ENCODE results near the gene TRERF1. TPM values are rescaled to one million over a fixed set of nuclear protein-coding genes. Genes with fewer than 3 reads are reported as not detected.
A peak's percentile ranks its signal among the peaks of the same experiment; 100 is the strongest.

Gene TRERF1
- total RNA-seq, 4 donors from 2014 or later, result 2.5 to 8.0 (median 3.4) TPM

DNA sequence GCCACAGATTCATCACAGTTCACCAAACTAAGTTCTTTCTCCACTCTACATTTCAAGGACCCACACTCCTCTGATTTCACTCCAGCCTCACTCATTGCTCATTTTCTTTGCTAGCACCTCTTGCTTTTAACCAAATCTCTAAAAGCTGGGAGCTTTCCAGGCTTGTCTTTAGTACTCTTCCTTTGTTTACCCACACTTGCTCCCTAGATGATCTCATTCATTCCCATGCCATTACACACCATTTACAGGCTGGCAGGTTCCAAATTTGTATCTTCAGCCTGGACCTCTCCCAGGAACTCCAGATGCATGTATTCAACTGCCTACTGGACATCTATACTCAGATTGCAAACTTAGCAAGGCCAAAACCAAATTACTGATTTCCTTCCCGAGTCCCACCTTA is 251.7 kb downstream of the TRERF1 start:
- Histone ChIP-seq H3K4me1 (peaks cover 0 to 7% (median 3%) of the 10 kb centered on the region in 4 donors), H3K27me3 (no peaks in the 10 kb centered on the region), H3K9me3 (no peaks in the 10 kb centered on the region), H3K4me3 (no peak overlapping the region), H3K36me3 (no peaks in the 10 kb centered on the region), H3K27ac (peak overlapping the region; percentile 26 to 62 (median 38))
- no peak for DNase-seq
- 67 to 68% methylated on average over 1 of the region's 1 CpG for WGBS, 2 donors (ENCODE audit: low coverage in 1 of 2)
- intact Hi-C loops (cut with DNase I; ENCODE audit: low total_unique reads), result no loop called here
- in situ Hi-C loops (cut with MboI; ENCODE audit: low pct_ligation_motif_present in 1 of 4, low pct_unique_long_range_greater_than_20kb in 1 of 4, low sequenced_read_pairs in 3 of 4), result loop anchor here in 2 of 4 donors (25.0 kb wide), 2 partner anchors 263 to 288 kb away; partner anchors contain the start of genes BYSL (in 1 of the 2), CCND3 (in 1 of the 2) and MED20 (in 1 of the 2)
- TF ChIP-seq POLR2AphosphoS5 (IDR thresholded peaks at IDR 0.05), result peak in 2 of 3 donors; percentile 30 to 61
- no peak for TF ChIP-seq EP300 (IDR thresholded peaks at IDR 0.05; ENCODE audit: low read depth)

- in situ Hi-C loops (cut with MboI; ENCODE audit: low pct_ligation_motif_present in 1 of 4, low pct_unique_long_range_greater_than_20kb in 1 of 4, low sequenced_read_pairs in 3 of 4), result no loop called here
- peak overlapping the region in 2 of 4 donors; percentile 29 to 62 for H3K27ac ChIP-seq
These were observed 252.4 kb downstream of the TRERF1 start for GRCh38 chr6:42199106-42199981.

DNA sequence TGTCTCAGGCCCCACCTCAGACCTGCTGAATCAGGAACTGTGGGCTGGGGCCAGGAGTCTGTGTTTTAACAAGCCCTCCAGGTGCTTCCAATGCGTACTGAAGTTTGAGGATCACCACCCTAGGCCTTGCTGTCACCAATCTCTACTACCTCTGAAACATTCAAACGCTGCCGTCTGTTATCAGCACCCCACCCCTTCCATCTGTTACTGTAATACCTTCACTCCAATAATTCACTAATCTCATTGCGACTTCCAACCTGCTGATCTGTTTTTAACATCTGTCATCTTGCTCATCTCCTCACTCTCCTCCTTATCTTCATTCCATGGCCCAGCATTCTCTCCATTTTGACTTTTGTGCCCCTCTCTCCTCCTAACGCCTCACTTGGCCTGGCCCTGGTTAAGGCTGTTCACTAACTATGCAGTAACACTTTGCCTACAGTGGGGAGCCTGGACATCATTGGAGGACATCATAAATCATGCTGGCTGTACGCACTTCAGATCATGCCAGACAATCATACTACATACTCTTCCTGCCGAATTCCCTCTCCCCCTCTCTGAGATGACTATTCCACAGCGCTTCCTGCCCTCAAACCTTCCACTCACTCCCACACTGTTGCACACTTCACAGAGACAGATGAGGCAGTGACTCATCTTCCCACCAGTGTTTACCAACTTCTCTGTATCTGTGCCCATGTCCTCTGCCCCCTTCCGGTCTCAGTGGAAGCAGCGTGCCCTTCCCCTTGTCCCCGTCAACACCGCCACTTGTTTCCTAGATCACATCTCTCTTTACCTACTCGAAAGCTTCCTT is 254.0 kb downstream of the TRERF1 start:
- Histone ChIP-seq H3K36me3 (no peaks in the 10 kb centered on the region), H3K27ac (peak overlapping the region in 1 of 4 donors; percentile 29), H3K4me3 (no peak overlapping the region), H3K9me3 (no peaks in the 10 kb centered on the region), H3K4me1 (no peaks in the 10 kb centered on the region), H3K27me3 (no peaks in the 10 kb centered on the region)
- 71 to 78% methylated on average over 11 to 13 of the region's 13 CpGs for WGBS, 2 donors (ENCODE audit: low coverage in 1 of 2)
- in situ Hi-C loops (cut with MboI; ENCODE audit: low pct_ligation_motif_present in 1 of 4, low pct_unique_long_range_greater_than_20kb in 1 of 4, low sequenced_read_pairs in 3 of 4) (no loop called here), intact Hi-C loops (cut with DNase I; ENCODE audit: low total_unique reads) (no loop called here)
- no peak for DNase-seq
- TF ChIP-seq, protein P1, sequence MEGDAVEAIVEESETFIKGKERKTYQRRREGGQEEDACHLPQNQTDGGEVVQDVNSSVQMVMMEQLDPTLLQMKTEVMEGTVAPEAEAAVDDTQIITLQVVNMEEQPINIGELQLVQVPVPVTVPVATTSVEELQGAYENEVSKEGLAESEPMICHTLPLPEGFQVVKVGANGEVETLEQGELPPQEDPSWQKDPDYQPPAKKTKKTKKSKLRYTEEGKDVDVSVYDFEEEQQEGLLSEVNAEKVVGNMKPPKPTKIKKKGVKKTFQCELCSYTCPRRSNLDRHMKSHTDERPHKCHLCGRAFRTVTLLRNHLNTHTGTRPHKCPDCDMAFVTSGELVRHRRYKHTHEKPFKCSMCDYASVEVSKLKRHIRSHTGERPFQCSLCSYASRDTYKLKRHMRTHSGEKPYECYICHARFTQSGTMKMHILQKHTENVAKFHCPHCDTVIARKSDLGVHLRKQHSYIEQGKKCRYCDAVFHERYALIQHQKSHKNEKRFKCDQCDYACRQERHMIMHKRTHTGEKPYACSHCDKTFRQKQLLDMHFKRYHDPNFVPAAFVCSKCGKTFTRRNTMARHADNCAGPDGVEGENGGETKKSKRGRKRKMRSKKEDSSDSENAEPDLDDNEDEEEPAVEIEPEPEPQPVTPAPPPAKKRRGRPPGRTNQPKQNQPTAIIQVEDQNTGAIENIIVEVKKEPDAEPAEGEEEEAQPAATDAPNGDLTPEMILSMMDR (IDR thresholded peaks at IDR 0.05), result no peak
- TF ChIP-seq POLR2AphosphoS5 (IDR thresholded peaks at IDR 0.05), result no peak
- TF ChIP-seq POLR2A (IDR thresholded peaks at IDR 0.05), result no peak
- no peak for TF ChIP-seq EP300 (IDR thresholded peaks at IDR 0.05; ENCODE audit: low read depth)

More at GRCh38 chr6:42199106-42199981, 252.4 kb downstream of the TRERF1 start:
- Histone ChIP-seq H3K9me3 (no peaks in the 10 kb centered on the region), H3K4me1 (peaks cover 0 to 3% (median under 1%) of the 10 kb centered on the region in 4 donors), H3K4me3 (no peak overlapping the region), H3K36me3 (no peaks in the 10 kb centered on the region), H3K27me3 (no peaks in the 10 kb centered on the region)
- intact Hi-C loops (cut with DNase I; ENCODE audit: low total_unique reads), result no loop called here
- DNase-seq, result no peak
- 91 to 93% methylated on average over 5 of the region's 5 CpGs for WGBS, 2 donors (ENCODE audit: low coverage in 1 of 2)
- TF ChIP-seq, protein P1 (IDR thresholded peaks at IDR 0.05), result no peak

GRCh38 chr6:42195415-42195814 is 256.3 kb downstream of the TRERF1 start:
- no peak for DNase-seq
- Histone ChIP-seq H3K36me3 (no peaks in the 10 kb centered on the region), H3K27ac (no peak overlapping the region), H3K27me3 (no peaks in the 10 kb centered on the region), H3K4me1 (no peaks in the 10 kb centered on the region), H3K4me3 (no peak overlapping the region), H3K9me3 (no peaks in the 10 kb centered on the region)
- no peak for TF ChIP-seq EP300 (IDR thresholded peaks at IDR 0.05; ENCODE audit: low read depth)
- TF ChIP-seq POLR2AphosphoS5 (IDR thresholded peaks at IDR 0.05), result no peak
- no peak for TF ChIP-seq POLR2A (IDR thresholded peaks at IDR 0.05)
- TF ChIP-seq, protein P1 (IDR thresholded peaks at IDR 0.05), result no peak
- 63 to 73% methylated on average over 1 to 4 of the region's 4 CpGs for WGBS, 2 donors (ENCODE audit: low coverage in 1 of 2)
- in situ Hi-C loops (cut with MboI; ENCODE audit: low pct_ligation_motif_present in 1 of 4, low pct_unique_long_range_greater_than_20kb in 1 of 4, low sequenced_read_pairs in 3 of 4) (no loop called here), intact Hi-C loops (cut with DNase I; ENCODE audit: low total_unique reads) (no loop called here)

All from transverse colon (tissue), 4 donors.